NOMO-1 treated with dmso at 0.1 percent for 144 hours (cell line): ENCODE results near the gene NAT10.
A peak's percentile ranks its signal among the peaks of the same experiment; 100 is the strongest.
"Not testable (repeated sequence)": the region's sequence is repeated elsewhere in the genome, so short reads cannot be mapped to it uniquely, and the experiment has no call there.

Source experiments
- DNase-seq: peaks from one replicate; lab custom pipeline; 2025; ENCODE audit not compliant: unreplicated experiment; lab: John Stamatoyannopoulos, UW

Gene NAT10

GRCh38 chr11:34105079-34105956, at the start of gene NAT10:
NAT10 (plus strand) TSS chr11:34105629; CDS start chr11:34108226, 2,597 bp downstream.
- peak; percentile 95 for DNase-seq

GRCh38 chr11:34056672-34057071, 48.8 kb upstream of the NAT10 start:
- DNase-seq = no peak

GRCh38 chr11:34063061-34063795, 42.2 kb upstream of the NAT10 start:
- no peak for DNase-seq

GRCh38 chr11:34064291-34064690, 41.1 kb upstream of the NAT10 start:
- DNase-seq = no peak

GRCh38 chr11:34065505-34066203, 39.8 kb upstream of the NAT10 start:
- no peak for DNase-seq

- not testable (repeated sequence) for DNase-seq
Observed at GRCh38 chr11:34066766-34067165, 38.7 kb upstream of the NAT10 start.

GRCh38 chr11:34067383-34068065, 37.9 kb upstream of the NAT10 start:
- no peak for DNase-seq

- no peak for DNase-seq
Observed at GRCh38 chr11:34068111-34068510, 37.3 kb upstream of the NAT10 start.

GRCh38 chr11:34071306-34071705, 34.1 kb upstream of the NAT10 start:
- DNase-seq = not testable (repeated sequence)

GRCh38 chr11:34072041-34072440, 33.4 kb upstream of the NAT10 start:
- DNase-seq = no peak

GRCh38 chr11:34072832-34073231, 32.6 kb upstream of the NAT10 start:
- DNase-seq = no peak

GRCh38 chr11:34074391-34074790, 31.0 kb upstream of the NAT10 start:
- no peak for DNase-seq

GRCh38 chr11:34075178-34075820, 30.1 kb upstream of the NAT10 start:
- DNase-seq = no peak

GRCh38 chr11:34080609-34081008, 24.8 kb upstream of the NAT10 start:
- no peak for DNase-seq

- DNase-seq = no peak
Observed at GRCh38 chr11:34084637-34085036, 20.8 kb upstream of the NAT10 start.

- no peak for DNase-seq
Observed at GRCh38 chr11:34086554-34087283, 18.7 kb upstream of the NAT10 start.

GRCh38 chr11:34091825-34092224, 13.6 kb upstream of the NAT10 start:
- DNase-seq = no peak

GRCh38 chr11:34094900-34095299, 10.5 kb upstream of the NAT10 start:
- not testable (repeated sequence) for DNase-seq

GRCh38 chr11:34098813-34099212, 6.6 kb upstream of the NAT10 start:
- DNase-seq = no peak

- DNase-seq = no peak
Observed at GRCh38 chr11:34104680-34105078, 750 bp upstream of the NAT10 start.
